ENCODE data around the gene AWAT2.
"Not testable (repeated sequence)": the region's sequence is repeated elsewhere in the genome, so short reads cannot be mapped to it uniquely, and the experiment has no call there.

The AWAT2 gene

GRCh38 chrX:70041993-70042392 lies 7.7 kb downstream of the AWAT2 start:
- no peak for DNase-seq

- no peak for DNase-seq
Observed at GRCh38 chrX:70039758-70040157, 10.0 kb downstream of the AWAT2 start.

GRCh38 chrX:70038951-70039350 lies 10.8 kb downstream of the AWAT2 start:
- DNase-seq: no peak

DNA sequence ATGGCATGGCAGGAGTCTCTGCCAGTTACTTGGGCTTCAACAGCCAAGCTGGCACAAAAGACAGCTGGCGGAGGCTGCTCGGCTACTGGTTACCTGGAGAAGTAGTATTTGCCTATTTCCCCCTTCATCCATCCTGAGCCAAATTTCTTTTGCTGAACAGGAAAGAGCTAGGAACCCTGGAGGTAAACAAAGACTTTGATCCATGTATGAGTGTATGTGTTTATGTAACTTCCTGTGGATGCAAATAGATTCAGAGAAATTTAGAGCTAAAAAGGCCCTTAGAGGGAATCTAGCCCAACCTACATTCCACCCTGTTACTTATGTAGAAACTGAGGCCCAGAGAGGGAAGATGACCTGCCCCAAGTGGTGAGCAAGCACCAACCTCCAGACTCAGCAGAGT lies 11.2 kb downstream of the AWAT2 start:
- no peak for DNase-seq

DNA sequence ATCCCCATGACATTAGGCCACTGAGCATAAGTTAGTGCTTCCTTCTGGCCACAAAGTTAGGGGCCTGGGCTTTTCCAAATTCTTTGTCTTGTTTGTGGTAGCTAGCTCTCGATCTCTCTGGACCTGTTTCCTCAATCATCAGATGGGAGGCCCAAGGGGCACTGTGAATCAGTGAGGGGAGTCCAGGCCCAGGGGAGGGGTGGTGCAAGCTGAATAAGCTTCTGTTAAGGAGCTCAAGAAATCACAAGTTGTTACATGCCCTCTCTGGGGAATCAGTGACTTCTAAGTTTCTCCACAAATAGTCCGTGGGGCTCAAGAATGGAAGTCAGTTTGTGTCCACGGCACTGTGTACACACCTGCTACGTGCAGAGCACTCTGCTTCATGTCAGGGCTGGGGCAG lies 15.1 kb downstream of the AWAT2 start:
- no peak for DNase-seq

DNA sequence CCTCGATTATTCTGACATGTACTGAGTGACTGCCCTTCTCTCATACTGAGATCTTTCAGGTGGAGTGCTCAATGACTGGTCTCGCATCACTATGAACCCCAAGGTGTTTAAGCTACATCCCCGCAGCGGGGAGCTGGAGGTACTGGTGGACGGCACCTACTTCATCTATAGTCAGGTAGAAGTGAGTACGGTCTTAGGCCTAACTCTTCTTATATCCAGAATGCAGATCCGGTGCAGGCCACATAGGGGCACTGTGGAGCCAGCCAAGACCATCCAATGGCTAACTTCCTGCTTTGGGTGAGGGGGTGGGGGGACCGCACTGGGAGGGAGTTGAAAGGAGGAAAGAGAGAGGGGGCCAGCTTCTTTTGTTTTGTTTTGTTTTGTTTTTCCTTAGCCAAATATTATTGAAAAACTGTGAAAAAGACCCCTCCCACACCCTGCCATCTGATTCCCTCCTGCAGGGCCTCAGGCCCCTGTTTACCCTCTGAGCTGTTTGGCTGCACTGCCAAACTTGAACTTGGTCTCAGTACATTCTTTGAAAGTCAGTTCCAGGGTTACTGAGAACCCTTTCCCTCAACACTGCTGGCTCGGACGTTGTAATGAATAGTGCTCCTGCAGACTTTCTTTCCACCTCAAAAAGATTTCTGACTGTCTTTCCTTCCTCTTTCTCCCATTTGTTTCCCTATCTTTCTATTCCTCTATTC lies 16.2 kb downstream of the AWAT2 start:
- DNase-seq: peak; percentile 14

DNA sequence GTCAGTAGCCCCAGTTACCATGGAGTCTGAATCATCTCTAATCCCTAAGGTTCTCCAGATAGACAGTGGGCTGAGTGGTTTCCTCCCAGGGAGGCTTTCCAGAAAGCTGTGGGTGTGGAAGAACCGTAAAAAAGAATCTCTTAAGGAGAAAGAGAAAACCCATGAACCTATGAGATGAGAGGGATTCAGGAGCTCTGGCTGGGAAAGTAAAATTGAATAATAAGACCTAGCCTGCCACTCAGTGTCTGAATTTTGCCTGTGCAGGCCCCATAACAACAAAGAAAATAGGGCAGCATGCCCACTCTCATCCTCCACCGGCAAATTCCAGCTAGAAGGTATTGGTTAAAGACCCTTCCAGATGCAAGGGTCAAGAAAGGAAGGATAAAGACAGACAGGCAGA lies 16.9 kb downstream of the AWAT2 start:
- DNase-seq: no peak

DNA sequence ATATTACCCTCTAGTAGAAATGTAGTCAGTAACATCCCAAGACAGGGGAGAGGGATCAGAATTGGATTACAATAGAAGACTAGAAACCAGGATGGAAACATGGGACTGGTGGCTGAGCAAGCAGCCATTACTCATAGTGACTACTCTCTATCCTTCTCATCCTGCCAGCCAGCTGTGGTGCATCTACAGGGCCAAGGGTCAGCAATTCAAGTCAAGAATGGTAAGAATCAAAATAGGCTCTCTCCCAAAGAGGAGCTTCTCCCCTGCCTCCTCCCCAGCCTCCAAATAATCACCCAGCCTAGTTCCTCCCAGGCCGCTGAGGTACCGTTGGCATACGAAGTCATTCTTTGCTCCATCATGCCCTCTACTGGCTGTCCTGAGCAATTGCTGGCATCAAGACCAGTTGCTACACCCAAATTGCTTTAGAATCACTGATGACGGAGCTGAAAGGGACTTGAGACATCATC lies 19.4 kb downstream of the AWAT2 start:
- DNase-seq: peak; percentile 57

- no peak for DNase-seq
Observed at GRCh38 chrX:70029863-70030262, 19.9 kb downstream of the AWAT2 start.

GRCh38 chrX:70026851-70027200 lies 22.9 kb downstream of the AWAT2 start:
- DNase-seq: no peak

DNA sequence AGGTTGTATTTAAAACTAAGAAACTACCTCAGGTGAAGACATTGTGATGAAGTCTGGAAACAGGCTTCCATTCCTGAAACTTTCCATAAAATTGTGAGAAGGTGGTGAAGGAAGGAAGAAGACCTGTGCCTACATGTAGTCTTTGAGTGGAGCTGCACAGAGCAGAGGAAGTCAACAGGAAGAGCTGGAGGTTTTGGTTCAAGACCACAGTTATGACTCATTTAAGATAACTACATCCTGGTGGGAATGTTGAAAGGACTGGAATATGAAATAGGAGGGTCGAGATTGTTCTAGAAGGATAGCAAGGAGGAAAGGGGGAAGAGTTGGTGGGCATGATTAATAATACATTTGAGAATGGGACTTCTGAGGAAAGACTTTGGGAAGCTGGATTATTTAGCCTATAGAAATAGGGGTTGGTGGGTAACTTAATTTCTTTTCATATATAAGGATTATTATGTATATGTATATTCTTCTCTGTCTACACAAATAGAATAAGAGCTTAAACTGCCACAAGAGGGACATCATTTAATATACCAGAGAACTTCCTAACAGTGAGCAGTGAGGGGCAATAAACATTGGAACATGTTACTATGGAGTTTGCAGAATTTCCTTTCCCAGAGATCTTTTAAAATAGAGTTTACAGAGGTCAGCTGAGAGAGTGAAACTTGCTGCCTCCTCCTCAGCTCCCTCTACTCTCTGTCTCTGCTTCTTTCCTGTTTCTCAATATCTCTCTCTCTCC lies 23.5 kb downstream of the AWAT2 start:
- DNase-seq: no peak

GRCh38 chrX:70025464-70025863 lies 24.3 kb downstream of the AWAT2 start:
- no peak for DNase-seq

DNA sequence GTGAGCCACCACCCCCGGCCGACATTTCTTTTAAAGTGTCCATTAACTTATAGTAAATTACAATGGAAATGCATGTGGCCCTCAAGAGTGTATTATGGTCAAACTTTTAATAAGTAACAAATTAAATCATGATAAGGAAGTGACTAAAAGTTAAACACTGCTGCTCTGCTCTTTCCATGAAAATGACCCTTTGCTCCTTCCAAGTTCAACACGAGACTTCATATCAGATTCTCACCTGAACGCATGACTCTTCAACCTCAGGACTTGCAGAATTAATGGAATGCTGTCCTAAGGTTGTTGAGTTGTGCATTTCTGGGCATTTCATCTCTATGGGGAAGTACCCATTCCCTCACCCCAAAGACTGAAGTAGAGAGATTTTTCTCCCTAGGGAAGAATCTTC lies 27.1 kb downstream of the AWAT2 start:
- DNase-seq: no peak

DNA sequence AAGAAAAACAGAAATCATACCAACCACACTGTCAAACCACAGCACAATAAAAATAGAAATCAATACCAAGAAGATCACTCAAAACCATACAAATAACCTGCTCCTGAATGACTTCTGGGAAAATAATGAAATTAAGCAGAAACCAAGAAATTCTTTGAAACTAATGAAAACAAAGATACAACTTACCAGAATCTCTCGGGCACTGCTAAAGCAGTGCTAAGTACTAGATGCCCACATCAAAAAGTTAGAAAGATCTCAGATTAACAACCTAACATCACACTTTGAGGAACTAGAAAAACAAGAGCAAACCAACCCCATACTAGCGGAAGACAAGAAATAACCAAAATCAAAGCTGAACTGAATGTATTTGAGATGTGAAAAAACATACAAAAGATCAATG lies 33.2 kb downstream of the AWAT2 start:
- peak; percentile 1 for DNase-seq

- no peak for DNase-seq
Observed at GRCh38 chrX:70013466-70014381, 36.0 kb downstream of the AWAT2 start.

DNA sequence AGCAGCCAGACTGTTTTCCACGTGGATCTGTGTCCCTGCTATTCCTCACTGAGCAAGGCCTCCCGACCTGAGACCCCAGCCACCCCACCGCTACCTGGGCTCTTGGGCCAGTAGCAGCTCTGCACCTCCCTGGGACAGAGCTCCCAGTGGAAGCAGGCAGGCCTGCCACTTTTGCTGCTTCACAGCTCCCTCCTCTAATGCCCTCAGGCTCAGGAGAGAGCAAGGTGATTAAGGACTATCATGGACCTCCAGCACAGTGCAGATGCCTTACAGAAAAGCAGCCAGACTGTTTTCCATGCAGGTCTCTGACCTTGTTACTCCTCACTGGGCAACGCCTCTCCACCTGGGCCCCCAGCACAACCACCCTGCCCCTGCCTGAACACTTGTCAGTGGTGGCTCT lies 37.0 kb downstream of the AWAT2 start:
- DNase-seq: no peak

- DNase-seq: no peak
Observed at GRCh38 chrX:70009970-70010369, 39.8 kb downstream of the AWAT2 start.

- DNase-seq: no peak
Observed at GRCh38 chrX:70009049-70009448, 40.7 kb downstream of the AWAT2 start.

DNA sequence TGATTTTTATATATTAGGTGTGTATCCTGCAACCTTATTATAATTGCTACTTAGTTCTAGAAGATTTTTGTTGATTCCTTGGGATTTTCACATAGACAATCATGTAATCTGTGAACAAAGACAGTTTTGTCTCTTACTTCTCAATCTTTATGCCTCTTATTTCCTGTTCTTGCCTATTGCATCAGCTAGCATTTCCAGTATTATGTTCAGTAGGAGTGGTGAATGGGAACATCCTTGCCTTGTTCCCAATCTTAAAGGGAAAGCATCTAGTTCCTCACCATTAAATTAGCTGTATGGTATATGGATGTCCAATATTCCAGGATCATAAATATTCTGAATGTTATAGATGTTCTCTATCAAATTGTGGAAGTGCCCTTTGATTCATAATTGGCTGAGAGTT lies 41.8 kb downstream of the AWAT2 start:
- no peak for DNase-seq

- DNase-seq: no peak
Observed at GRCh38 chrX:70001708-70002341, 47.9 kb downstream of the AWAT2 start.

GRCh38 chrX:70001269-70001668 lies 48.5 kb downstream of the AWAT2 start:
- no peak for DNase-seq

DNA sequence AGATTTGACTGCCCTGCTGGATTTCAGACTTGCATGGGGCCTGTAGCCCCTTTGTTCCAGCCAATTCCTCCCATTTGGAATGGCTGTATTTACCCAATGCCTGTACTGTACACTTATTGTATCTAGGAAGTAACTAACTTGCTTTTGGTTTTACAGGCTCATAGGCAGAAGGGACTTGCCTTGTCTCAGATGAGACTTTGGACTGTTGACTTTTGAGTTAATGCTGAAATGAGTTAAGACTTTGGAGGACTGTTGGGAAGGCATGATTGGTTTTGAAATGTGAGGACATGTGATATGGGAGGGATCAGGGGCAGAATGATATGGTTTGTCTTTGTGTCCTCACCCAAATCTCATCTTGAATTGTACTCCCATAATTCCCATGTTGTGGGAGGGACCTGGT lies 51.4 kb downstream of the AWAT2 start:
- not testable (repeated sequence) for DNase-seq

DNA sequence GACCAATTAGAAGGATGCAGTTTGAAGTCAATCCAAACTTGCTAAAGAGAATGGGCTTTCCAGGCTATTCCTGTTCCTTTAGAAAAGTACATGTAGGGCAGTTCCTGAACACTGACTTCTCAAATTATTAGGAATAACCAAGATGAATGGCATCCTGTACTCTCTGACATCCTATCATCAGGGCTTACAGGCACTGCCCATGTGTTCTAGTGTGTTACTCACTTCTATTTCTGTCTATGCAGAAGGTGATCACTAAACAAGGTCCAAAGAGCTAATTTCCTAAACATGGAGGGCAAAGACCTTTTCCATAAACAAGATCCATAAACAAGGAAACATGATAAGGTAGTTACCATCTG lies 53.6 kb downstream of the AWAT2 start:
- DNase-seq: no peak
